HUDEP-2 (cell line): ENCODE data around the gene FGD2.

Source experiments
- DNase-seq, 76 experiments: peaks; one replicate each; lab custom pipeline; 2025; ENCODE audit not compliant: unreplicated experiment in 76 of 76; lab: John Stamatoyannopoulos, UW

The FGD2 gene

DNA sequence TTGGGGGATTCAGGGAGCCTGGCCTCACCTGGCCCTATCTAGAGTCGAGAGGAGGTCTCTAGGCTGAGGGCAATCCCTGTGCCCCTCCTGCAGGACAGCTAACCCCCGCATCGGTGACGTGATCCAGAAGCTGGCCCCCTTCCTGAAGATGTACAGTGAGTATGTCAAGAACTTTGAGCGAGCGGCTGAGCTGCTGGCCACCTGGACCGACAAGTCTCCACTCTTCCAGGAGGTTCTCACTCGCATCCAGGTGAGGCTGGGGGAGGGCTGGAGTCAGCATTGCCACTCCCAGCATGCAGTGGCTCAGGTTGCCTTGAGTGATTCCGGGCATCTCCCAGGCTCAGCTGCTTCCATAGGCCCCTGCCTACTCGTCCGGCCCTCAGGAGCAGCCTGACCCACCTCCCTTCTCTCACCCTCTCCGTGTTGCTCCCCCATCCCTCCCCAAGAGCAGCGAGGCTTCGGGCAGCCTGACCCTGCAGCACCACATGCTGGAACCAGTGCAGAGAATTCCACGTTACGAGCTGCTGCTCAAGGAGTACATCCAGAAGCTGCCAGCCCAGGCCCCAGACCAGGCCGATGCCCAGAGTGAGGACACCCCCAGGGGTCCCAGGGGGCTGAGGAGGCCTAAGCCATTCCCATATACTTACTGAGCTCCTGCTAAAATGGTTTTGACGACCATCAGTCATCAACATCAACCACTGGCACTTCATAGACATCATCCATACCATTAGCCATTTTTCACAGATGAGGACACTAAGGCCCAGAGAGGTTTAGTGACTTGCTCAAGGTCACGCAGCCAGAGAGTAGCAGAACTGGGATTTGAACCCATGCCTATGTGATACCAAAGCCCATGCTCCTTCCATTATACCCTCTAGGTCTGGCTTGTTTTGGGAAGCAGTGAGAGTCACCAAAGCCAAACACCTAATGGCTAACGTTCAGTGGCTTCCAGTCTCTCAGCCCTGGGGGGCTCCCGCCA lies 8.3 kb downstream of the FGD2 start:
- DNase-seq: no peak

GRCh38 chr6:37014667-37015066 lies 9.2 kb downstream of the FGD2 start:
- DNase-seq: no peak

- DNase-seq: no peak
Observed at GRCh38 chr6:37015532-37015931, 10.1 kb downstream of the FGD2 start.

GRCh38 chr6:37016995-37017394 lies 11.5 kb downstream of the FGD2 start:
- DNase-seq: no peak

GRCh38 chr6:37017606-37018197 lies 12.2 kb downstream of the FGD2 start:
- no peak for DNase-seq

DNA sequence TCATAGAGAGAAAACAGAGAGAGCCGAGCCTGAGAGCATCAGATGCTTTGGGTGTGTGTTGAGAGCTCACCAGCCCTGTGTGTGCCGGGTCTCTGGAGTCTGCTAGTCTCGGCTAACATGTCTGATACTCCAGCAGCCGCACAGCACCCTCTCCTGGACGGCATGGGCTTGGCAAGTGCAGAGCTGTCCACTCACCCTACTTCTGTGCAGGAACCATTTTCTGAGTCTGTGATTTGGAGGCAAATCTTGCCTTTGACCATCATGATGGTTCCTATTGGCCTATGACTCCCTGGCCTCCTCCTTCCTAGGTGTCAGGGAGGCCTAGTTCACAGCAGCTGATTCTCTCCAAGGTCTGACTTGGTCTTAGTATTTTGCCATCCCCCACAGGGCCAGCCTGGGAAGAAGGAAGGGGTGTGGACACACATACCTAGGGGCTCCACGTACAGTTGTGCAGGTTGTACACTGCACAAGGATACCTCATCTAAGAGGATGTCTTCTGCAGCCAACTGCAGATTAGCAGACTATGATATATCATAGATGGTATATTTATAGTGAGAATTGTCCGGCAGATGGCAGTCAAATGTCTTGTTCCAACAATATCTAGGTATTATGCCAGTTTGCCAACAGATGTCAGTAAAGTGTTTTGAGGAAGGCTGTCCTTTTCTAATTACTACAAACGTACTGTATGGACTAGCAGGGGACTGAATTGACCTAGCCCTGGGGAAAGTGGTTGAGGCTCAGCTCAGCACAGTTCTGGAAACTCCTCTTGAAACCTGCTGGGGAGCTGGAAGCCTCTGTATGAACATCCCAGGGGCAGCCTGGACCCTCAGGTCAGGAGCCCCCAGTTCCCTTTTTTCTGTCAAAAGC lies 13.0 kb downstream of the FGD2 start:
- peak in 73 of 76 experiments; percentile 58 to 96 (median 88) for DNase-seq

DNA sequence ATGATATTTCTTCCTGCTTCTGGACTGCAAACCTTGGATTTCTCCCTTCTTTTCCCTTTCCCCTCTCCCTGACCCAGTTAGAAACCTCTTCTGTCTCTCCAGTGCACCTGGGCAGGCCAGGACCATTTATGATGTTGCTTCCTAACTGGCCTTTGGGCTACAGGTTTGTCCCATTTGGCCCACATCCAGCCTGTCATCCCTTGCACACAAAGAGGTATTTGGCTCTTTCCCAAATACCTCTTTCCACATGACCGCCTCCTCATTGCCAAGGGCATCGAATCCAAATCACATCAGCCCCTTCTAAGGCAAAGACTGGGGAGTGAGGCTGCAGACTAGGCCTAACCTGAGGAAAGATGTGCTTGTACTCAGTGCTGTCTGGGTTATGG lies 13.6 kb downstream of the FGD2 start:
- peak in 2 of 76 experiments; percentile 30 to 48 for DNase-seq

- no peak for DNase-seq
Observed at GRCh38 chr6:37020381-37020780, 14.9 kb downstream of the FGD2 start.

DNA sequence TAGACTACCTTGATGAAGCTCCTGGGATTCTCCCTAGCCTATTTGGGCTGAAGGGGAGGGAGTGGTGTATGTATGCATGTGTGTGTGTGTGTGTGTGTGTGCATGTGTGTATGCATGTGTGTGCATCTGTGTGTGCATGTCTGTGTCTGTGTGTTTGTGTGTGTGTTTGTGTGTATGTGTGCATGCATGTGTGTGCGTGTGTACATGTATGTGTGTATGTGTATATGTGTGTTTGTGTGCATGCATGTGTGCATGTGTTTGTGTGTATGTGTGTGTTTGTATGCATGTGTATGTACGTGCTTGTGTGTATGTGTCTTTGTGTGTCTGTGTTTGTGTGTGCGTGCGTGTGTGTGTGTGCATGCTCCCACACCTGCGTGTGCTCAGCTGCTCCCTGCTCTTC lies 15.4 kb downstream of the FGD2 start:
- DNase-seq: no peak

DNA sequence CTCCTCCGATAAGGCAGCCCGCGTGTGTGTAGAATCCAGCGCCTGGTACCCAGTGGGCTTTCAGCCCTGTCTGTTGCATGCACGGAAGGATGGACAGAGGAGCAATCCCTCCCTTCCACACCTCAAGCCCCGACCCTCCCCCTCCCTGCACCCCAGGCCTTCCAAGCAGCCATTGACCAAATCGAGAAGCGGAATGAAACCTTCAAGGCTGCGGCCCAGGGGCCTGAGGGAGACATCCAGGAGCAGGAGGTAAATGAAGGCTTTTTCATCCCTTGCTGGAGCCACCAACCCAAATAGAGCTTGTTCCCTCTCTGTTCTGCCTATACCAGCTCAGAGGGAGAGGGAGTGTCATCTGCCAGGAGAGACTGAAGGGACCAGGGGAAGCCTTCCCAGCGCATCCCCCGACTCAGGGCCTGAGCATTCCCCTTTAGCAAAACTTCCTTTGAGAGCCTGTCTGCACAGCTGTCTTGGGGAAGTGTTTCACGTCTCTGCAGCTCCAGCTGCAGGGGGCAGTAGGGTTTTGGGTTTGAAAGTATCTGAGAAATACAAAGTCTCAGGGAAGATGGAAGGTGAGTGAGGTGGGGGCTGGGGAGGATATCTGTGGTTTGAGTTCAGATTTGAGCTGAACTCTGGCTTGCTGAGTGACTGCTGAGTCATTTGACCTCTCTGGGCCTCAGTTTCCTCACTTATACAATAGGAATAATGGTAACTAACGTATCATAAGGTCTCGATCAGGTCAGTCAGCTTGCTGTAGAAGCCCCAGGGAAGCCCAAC lies 16.1 kb downstream of the FGD2 start:
- peak in 69 of 76 experiments; percentile 26 to 82 (median 60) for DNase-seq

- no peak for DNase-seq
Observed at GRCh38 chr6:37022135-37022863, 16.8 kb downstream of the FGD2 start.

DNA sequence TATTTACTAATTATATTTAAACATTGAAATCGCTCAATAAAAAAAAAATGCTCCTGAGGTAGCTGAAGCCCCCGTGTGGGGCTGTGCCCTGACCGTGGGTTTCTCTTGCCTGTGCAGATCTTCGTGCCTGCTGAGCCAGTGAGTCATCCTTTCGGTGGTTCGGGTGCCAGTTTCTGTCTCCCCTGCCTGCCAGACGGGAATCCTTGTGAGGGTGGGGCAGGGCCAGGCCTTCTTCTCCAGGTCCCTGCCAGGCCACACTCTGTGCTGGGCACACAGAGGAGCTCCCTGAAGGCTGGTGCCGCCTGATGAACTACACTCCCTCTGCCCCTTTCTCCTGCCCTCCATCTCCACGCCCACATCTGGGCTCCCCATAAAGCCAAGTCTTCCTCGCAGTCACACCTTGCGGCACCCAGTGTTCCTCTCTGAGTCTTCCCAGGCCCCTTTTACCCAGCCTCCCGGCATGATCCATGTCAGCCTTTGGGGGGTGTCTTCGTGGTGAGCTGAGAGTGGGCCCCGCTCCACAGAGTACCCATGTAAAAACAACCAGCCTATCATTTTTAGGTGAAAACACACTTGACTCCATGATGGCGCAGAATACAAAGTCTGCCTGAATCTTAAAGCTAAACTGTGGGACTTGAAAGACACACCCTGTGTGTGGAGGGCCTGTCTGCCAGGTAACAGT lies 19.3 kb downstream of the FGD2 start:
- DNase-seq: peak in 61 of 76 experiments; percentile 11 to 84 (median 61)

DNA sequence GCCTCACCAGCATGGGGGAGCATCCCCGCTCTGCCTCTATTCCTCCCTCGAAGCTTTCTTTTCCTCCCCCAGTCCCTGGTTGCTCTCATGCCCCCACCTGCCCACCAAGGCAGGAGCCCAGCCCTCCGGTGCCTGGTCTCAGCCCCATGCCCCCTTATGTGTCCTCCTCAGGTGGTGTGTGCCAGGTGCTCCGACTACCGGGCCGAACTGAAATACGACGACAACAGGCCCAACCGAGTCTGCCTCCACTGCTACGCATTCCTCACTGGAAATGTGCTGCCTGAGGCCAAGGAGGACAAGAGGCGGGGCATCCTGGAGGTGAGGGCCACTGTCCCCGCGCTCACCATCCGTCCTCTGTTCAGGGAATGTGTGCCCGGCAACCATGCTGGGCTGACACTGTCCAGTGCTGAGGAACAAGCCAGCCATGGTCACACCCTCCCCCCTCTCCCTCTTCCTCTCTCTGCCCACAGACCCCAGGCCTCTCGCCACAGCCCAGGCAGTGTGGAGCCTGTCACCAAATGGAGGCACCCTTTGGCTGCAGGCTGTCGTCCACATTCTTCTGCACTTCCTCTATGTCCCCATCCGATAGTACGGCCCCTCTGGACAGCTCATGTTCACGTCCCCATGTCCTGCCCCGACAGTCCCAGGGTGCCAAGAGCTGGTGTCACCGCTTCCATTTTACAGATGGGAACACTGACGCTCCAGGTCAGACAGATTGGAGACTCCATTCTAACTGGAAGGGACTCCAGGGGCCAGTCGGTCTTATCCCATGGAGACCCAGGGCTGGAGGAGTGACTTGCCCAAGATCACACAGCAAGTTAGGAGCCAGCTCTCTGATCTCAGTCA lies 20.4 kb downstream of the FGD2 start:
- DNase-seq: no peak

DNA sequence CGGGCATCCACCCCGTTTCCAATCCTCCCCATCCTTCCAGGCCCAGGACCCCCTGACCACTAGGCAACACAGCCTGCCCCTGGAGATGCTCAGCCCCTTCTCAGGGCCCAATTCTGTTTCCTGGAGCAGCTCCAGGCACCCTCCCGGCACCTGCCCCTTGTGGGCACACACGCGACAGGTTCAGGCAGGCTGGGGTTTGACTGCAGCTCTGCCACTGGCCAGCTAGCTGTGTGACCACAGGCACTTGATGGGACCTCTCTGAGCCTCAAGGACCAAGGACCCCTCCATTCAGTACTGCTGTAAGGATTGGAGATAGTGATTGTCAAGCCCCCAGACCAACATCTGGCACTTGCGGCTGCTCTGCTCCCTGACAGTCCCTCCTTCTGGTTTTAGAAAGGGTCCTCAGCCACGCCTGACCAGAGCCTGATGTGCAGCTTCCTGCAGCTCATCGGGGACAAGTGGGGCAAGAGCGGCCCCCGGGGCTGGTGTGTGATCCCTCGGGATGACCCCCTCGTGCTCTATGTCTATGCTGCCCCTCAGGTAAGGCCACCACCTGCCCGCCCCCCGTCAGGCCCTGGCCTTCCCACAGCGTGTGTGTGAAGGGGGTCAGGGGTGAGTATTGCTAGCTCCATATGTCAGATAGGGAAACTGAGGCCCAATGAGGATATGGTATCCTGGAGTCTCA lies 21.7 kb downstream of the FGD2 start:
- peak in 1 of 76 experiments; percentile 32 for DNase-seq

GRCh38 chr6:37027811-37028469 lies 22.5 kb downstream of the FGD2 start:
- DNase-seq: no peak

- DNase-seq: peak in 71 of 76 experiments; percentile 33 to 90 (median 71)
Observed at GRCh38 chr6:37029249-37029971, 24.0 kb downstream of the FGD2 start.
